HepG2 (cell line): ENCODE results near the gene FGF19. TPM values are rescaled to one million over a fixed set of nuclear protein-coding genes. Genes with fewer than 3 reads are reported as not detected.

Source experiments
- ATAC-seq: fragments of 200-7000 bp; cut with Tn5 transposase; 3 replicates; pipeline ENCODE4 v1.9.1; 2020; ENCODE audit warnings: mild to moderate bottlenecking, moderate library complexity
- BruUV-seq: library from RNA; stranded (reverse); fragments of 400-500 nt; replicated peaks from 2 replicates; lab custom pipeline; 2021; lab: Mats Ljungman, UMichigan
- CTCF ChIA-PET: fragments of 300-600 bp; formaldehyde crosslinking; extraction: SDS; loops from one replicate; lab custom pipeline; 2021; ENCODE audit warnings: low total read pairs, inconsistent platforms, low intra/inter-chr PET ratio; lab: Yijun Ruan, JAX
- POLR2A ChIA-PET: fragments of 350-600 bp; sonication (Branson Sonifier 250); formaldehyde crosslinking; loops from one replicate; lab custom pipeline; 2020; ENCODE audit warnings: antibody characterized with exemption, inconsistent platforms; lab: Yijun Ruan, JAX
- DNase-seq: peaks from one replicate; pipeline ENCODE4 v3.0.0-alpha.2; 2015; ENCODE audit warnings: low spot score
- FAIRE-seq: peaks from 3 replicates; lab custom pipeline; 2011; peaks lifted over from hg19 to GRCh38; lab: Jason Lieb, UNC
- H2AFZ ChIP-seq: one replicate; pipeline ENCODE4 v1.6.1; 2011; ENCODE audit warnings: low read length, inconsistent platforms
- H3K27ac ChIP-seq: fragments of 300-600 bp; 3 replicates; pipeline ENCODE4 v1.8.0; 2011; ENCODE audit warnings: mixed run types, mild to moderate bottlenecking, mixed read lengths, low read length, inconsistent platforms; ENCODE audit not compliant: insufficient read depth; ENCODE audit errors: extremely low read length
- H3K27me3 ChIP-seq, 2 experiments: fragments of 200-600 bp in 1 of 2; 2 replicates in 1 of 2; 3 replicates in 1 of 2; pipeline versions ENCODE4 v1.6.0 to v1.8.0; 2011; ENCODE audit warnings: low read length in 2 of 2, mild to moderate bottlenecking in 2 of 2, moderate library complexity in 2 of 2, inconsistent platforms in 1 of 2; ENCODE audit not compliant: insufficient read depth in 2 of 2, control insufficient read depth in 1 of 2
- H3K36me3 ChIP-seq, 2 experiments: fragments of 200-600 bp in 1 of 2; replicated peaks in 1 of 2; 2 replicates in 1 of 2; 3 replicates in 1 of 2; pipeline versions ENCODE4 v1.5.1 to v1.8.0; 2011; ENCODE audit warnings: low read length in 2 of 2, inconsistent platforms in 1 of 2; ENCODE audit not compliant: insufficient read depth in 2 of 2, control insufficient read depth in 1 of 2
- H3K4me1 ChIP-seq: 2 replicates; pipeline ENCODE4 v1.5.1; 2012; ENCODE audit warnings: low read length, inconsistent platforms; ENCODE audit not compliant: insufficient read depth
- H3K4me2 ChIP-seq: 2 replicates; pipeline ENCODE4 v1.6.0; 2011; ENCODE audit warnings: low read depth, low read length, inconsistent platforms
- H3K4me3 ChIP-seq, 3 experiments: fragments of 200-600 bp in 1 of 3; sonication (generic), shearing (Covaris generic) in 1 of 3; replicated peaks in 1 of 3; 2 replicates each; pipeline ENCODE4 v1.5.1; 2011 to 2016; ENCODE audit warnings: low read length in 3 of 3, inconsistent platforms in 2 of 3, low read depth in 2 of 3, mild to moderate bottlenecking in 2 of 3, control low read depth in 1 of 3, mixed read lengths in 1 of 3; ENCODE audit not compliant: insufficient read depth in 1 of 3
- H3K79me2 ChIP-seq: one replicate; pipeline ENCODE4 v1.6.1; 2011; ENCODE audit warnings: low read length, inconsistent platforms; ENCODE audit not compliant: insufficient read depth
- H3K9ac ChIP-seq: 2 replicates; pipeline ENCODE4 v1.6.0; 2011; ENCODE audit warnings: mild to moderate bottlenecking, low read depth, low read length, inconsistent platforms; ENCODE audit not compliant: insufficient read depth
- H3K9me3 ChIP-seq: 2 replicates; pipeline ENCODE4 v1.5.1; 2012; ENCODE audit warnings: mild to moderate bottlenecking, low read length
- H4K20me1 ChIP-seq: 2 replicates; pipeline ENCODE4 v1.6.0; 2011; ENCODE audit warnings: inconsistent platforms, mild to moderate bottlenecking, low read length, moderate library complexity; ENCODE audit not compliant: insufficient read depth
- DDIT3 ChIP-seq: sonication (generic); formaldehyde crosslinking; IDR thresholded peaks from 2 replicates; pipeline ENCODE4 v1.4.0; 2020; ENCODE audit warnings: mild to moderate bottlenecking, missing genetic modification reagents
- EEA1 ChIP-seq: sonication (generic); formaldehyde crosslinking; IDR thresholded peaks from 2 replicates; pipeline ENCODE4 v1.5.1; 2020; ENCODE audit warnings: mild to moderate bottlenecking, missing genetic modification reagents, borderline replicate concordance
- HINFP ChIP-seq: sonication (generic); formaldehyde crosslinking; IDR thresholded peaks from 2 replicates; pipeline ENCODE4 v1.4.0; 2020; ENCODE audit warnings: low read depth, mild to moderate bottlenecking, missing genetic modification reagents
- HOXA5 ChIP-seq: sonication (generic); formaldehyde crosslinking; IDR thresholded peaks from 2 replicates; pipeline ENCODE4 v1.4.0; 2020; ENCODE audit warnings: missing genetic modification reagents
- JUND ChIP-seq: sonication (generic); formaldehyde crosslinking; IDR thresholded peaks from 2 replicates; pipeline ENCODE4 v1.8.0; 2022; ENCODE audit warnings: mild to moderate bottlenecking, missing genetic modification reagents
- KLF9 ChIP-seq: IDR thresholded peaks from 2 replicates; pipeline ENCODE4 v1.6.1; 2016; ENCODE audit warnings: low read depth
- MAX ChIP-seq: IDR thresholded peaks from 2 replicates; pipeline ENCODE4 v1.6.1; 2012; ENCODE audit warnings: inconsistent platforms
- TEAD3 ChIP-seq: optimal IDR thresholded peaks from 2 replicates; pipeline ENCODE3; 2016; ENCODE audit warnings: borderline replicate concordance
- ZKSCAN5 ChIP-seq: sonication (generic); formaldehyde crosslinking; IDR thresholded peaks from 2 replicates; pipeline ENCODE4 v1.5.1; 2020; ENCODE audit warnings: mild to moderate bottlenecking, missing genetic modification reagents
- ZNF280B ChIP-seq: sonication (generic); formaldehyde crosslinking; IDR thresholded peaks from 2 replicates; pipeline ENCODE4 v1.5.0; 2020; ENCODE audit warnings: missing genetic modification reagents, mild to moderate bottlenecking, borderline replicate concordance
- ZNF446 ChIP-seq: sonication (generic); formaldehyde crosslinking; IDR thresholded peaks from 2 replicates; pipeline ENCODE4 v1.5.0; 2020; ENCODE audit warnings: mild to moderate bottlenecking, missing genetic modification reagents
- ZNF580 ChIP-seq: IDR thresholded peaks from 2 replicates; pipeline ENCODE4 v1.6.1; 2016; ENCODE audit warnings: low read depth, borderline replicate concordance
- ZNF644 ChIP-seq: IDR thresholded peaks from 2 replicates; pipeline ENCODE4 v1.6.1; 2016; ENCODE audit warnings: low read depth
- ZNF768 ChIP-seq: sonication (generic); formaldehyde crosslinking; IDR thresholded peaks from 2 replicates; pipeline ENCODE4 v1.4.0; 2020; ENCODE audit warnings: missing genetic modification reagents
- ZNF792 ChIP-seq: IDR thresholded peaks from 2 replicates; pipeline ENCODE4 v1.6.1; 2016
- ZSCAN12 ChIP-seq: sonication (generic); formaldehyde crosslinking; IDR thresholded peaks from 2 replicates; pipeline ENCODE4 v1.9.0; 2021; ENCODE audit warnings: mild to moderate bottlenecking, missing genetic modification reagents
- ZSCAN25 ChIP-seq: sonication (generic); formaldehyde crosslinking; IDR thresholded peaks from 2 replicates; pipeline ENCODE4 v1.8.0; 2022; ENCODE audit warnings: mild to moderate bottlenecking, missing genetic modification reagents
- WGBS: methylation state at CpG from one replicate; pipeline ENCODE4 v1.1.6; 2017; ENCODE audit warnings: low lambda C conversion rate; 5-methylcytosine and 5-hydroxymethylcytosine counted together
- in situ Hi-C: cut with HindIII; loops from 2 replicates; pipeline ENCODE4 v1.10.0; 2017; ENCODE audit warnings: low pct_unique_long_range_greater_than_20kb; ENCODE audit not compliant: extremely low pct_ligation_motif_present
- intact Hi-C: fragments of 100-400 bp; cut with micrococcal nuclease; formaldehyde crosslinking; loops from one replicate; pipeline ENCODE4 v1.10.0; 2022; ENCODE audit not compliant: unreplicated experiment
- polyA plus RNA-seq, 8 experiments: library from polyadenylated mRNA; depleted of rRNA in 3 of 8; stranded (reverse) in 7 of 8; unstranded in 1 of 8; fragments of >200 nt; fragmentation: Illumina TruSeq in 4 of 8; extraction: Trizol in 4 of 8; gene quantifications; 2 replicates each; pipeline versions ENCODE4 v1.2.1 to v1.2.3, GENCODE V29; 2011 to 2016; ENCODE audit warnings: low read depth in 4 of 8, missing spikeins in 1 of 8, mixed read lengths in 1 of 8; ENCODE audit not compliant: insufficient read depth in 1 of 8
- total RNA-seq, 5 experiments: library from RNA; depleted of rRNA; stranded (reverse); fragments of >200 nt; fragmentation: Illumina TruSeq; extraction: Trizol; gene quantifications; 2 replicates each; pipeline ENCODE4 v1.2.3, GENCODE V29; 2016; ENCODE audit warnings: low read depth in 1 of 5

The FGF19 gene
- total and polyA plus RNA-seq, 2 of the 13 experiments (the other 11 are each of a cell fraction or from before 2014, with no cell fraction given): 0.07 TPM; not detected in 1

GRCh38 chr11:69727266-69727665, 23.4 kb upstream of the FGF19 start (continued):
- TF ChIP-seq JUND: no peak

- 44% methylated on average over 11 of the region's 18 CpGs for whole genome bisulfite sequencing
- no peak for TF ChIP-seq EEA1 (CRISPR knock-in tag)
- TF ChIP-seq HINFP (CRISPR knock-in tag): no peak
- TF ChIP-seq ZNF792: no peak
- no peak for TF ChIP-seq ZNF580
- no peak for TF ChIP-seq ZSCAN25 (CRISPR knock-in tag)
- no peak for TF ChIP-seq ZNF644 (CRISPR knock-in tag)
- TF ChIP-seq DDIT3 (CRISPR knock-in tag): no peak
- no peak for TF ChIP-seq TEAD3 (CRISPR knock-in tag)
- no peak for TF ChIP-seq ZSCAN12 (CRISPR knock-in tag)
- no peak for TF ChIP-seq ZNF446
- TF ChIP-seq HOXA5 (CRISPR knock-in tag): no peak
- TF ChIP-seq KLF9 (CRISPR knock-in tag): no peak
- TF ChIP-seq ZKSCAN5: no peak
- no peak for TF ChIP-seq MAX
- no peak for TF ChIP-seq ZNF280B (CRISPR knock-in tag)
- TF ChIP-seq ZNF768 (CRISPR knock-in tag): no peak
Observed at GRCh38 chr11:69726481-69726880, 22.7 kb upstream of the FGF19 start.

More at GRCh38 chr11:69726481-69726880, 22.7 kb upstream of the FGF19 start:
- Histone ChIP-seq H3K36me3 (no peaks in the 10 kb centered on the region), H3K79me2 (no peaks in the 10 kb centered on the region), H2AFZ (no peak overlapping the region), H3K9ac (no peak overlapping the region), H3K27ac (no peak overlapping the region), H3K4me2 (no peak overlapping the region), H3K27me3 (peaks cover 4 to 60% of the 10 kb centered on the region in 2 experiments; a peak in 4 of 5 replicates), H4K20me1 (no peaks in the 10 kb centered on the region), H3K4me1 (no peaks in the 10 kb centered on the region), H3K4me3 (no peak overlapping the region), H3K9me3 (no peaks in the 10 kb centered on the region)
- ChIA-PET CTCF (no interaction called here), POLR2A (no interaction called here)
- no peak for ATAC-seq
- FAIRE-seq: no peak
- in situ Hi-C loops: no loop called here
- intact Hi-C loops: no loop called here
- DNase-seq: no peak
- BruUV-seq: no TSS peak
